Gastrocnemius medialis (tissue), 4 donors: ENCODE data around the gene CAMTA1.
"Not testable (repeated sequence)": the region's sequence is repeated elsewhere in the genome, so short reads cannot be mapped to it uniquely, and the experiment has no call there.

ENCODE experiments used
- POLR2A ChIP-seq, 2 donors: fragments of 450-650 bp; IDR thresholded peaks; one replicate each; pipeline ENCODE4 v1.6.1; 2017; ENCODE audit warnings: antibody characterized with exemption in 2 of 2, mild to moderate bottlenecking in 2 of 2, moderate library complexity in 2 of 2
- TF ChIP-seq, protein P1 (sequence below), 5 experiments: fragments of 450-650 bp in 3 of 5; fragments of 200-600 bp in 2 of 5; sonication (generic) in 2 of 5; IDR thresholded peaks in 4 of 5; conservative IDR thresholded peaks in 1 of 5; 1 replicate in 4 of 5; 2 replicates in 1 of 5; pipeline ENCODE4 v1.5.1; 2016 to 2019; ENCODE audit warnings: antibody characterized with exemption in 5 of 5, mild to moderate bottlenecking in 3 of 5, moderate library complexity in 3 of 5

DNA sequence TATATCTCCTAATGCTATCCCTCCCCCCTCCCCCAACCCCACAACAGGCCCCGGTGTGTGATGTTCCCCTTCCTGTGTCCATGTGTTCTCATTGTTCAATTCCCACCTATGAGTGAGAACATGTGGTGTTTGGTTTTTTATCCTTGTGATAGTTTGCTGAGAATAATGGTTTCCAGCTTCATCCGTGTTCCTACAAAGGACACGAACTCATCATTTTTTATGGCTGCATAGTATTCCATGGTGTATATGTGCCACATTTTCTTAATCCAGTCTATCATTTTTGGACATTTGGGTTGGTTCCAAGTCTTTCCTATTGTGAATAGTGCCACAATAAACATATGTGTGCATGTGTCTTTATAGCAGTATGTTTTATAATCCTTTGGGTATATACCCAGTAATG is 812.8 kb downstream of the CAMTA1 start:
- not testable (repeated sequence) for TF ChIP-seq POLR2A (IDR thresholded peaks at IDR 0.05)
- TF ChIP-seq, protein P1, sequence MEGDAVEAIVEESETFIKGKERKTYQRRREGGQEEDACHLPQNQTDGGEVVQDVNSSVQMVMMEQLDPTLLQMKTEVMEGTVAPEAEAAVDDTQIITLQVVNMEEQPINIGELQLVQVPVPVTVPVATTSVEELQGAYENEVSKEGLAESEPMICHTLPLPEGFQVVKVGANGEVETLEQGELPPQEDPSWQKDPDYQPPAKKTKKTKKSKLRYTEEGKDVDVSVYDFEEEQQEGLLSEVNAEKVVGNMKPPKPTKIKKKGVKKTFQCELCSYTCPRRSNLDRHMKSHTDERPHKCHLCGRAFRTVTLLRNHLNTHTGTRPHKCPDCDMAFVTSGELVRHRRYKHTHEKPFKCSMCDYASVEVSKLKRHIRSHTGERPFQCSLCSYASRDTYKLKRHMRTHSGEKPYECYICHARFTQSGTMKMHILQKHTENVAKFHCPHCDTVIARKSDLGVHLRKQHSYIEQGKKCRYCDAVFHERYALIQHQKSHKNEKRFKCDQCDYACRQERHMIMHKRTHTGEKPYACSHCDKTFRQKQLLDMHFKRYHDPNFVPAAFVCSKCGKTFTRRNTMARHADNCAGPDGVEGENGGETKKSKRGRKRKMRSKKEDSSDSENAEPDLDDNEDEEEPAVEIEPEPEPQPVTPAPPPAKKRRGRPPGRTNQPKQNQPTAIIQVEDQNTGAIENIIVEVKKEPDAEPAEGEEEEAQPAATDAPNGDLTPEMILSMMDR (IDR thresholded peaks at IDR 0.05 in 4 of 5, conservative IDR thresholded peaks at IDR 0.05 in 1 of 5) = not testable (repeated sequence)
